Jurkat, Clone E6-1 (cell line): ENCODE results near the gene CDKL2. TPM values are rescaled to one million over a fixed set of nuclear protein-coding genes. Genes with fewer than 3 reads are reported as not detected.
"Not testable (repeated sequence)": the region's sequence is repeated elsewhere in the genome, so short reads cannot be mapped to it uniquely, and the experiment has no call there.

Experiments used
- DNase-seq: peaks from one replicate; pipeline ENCODE4 v3.0.0-alpha.2; 2011; ENCODE audit warnings: low read depth, low spot score
- H3K4me3 ChIP-seq: 2 replicates; pipeline ENCODE4 v1.5.1; 2011; ENCODE audit warnings: mild to moderate bottlenecking, low read length, control low read depth, moderate library complexity
- polyA plus RNA-seq: library from polyadenylated mRNA; unstranded; fragments of >200 nt; gene quantifications from one replicate; pipeline ENCODE4 v1.2.1, GENCODE V29; 2012; ENCODE audit warnings: missing spikeins; ENCODE audit not compliant: insufficient read length, insufficient read depth

Gene CDKL2
- polyA plus RNA-seq: not detected

DNA sequence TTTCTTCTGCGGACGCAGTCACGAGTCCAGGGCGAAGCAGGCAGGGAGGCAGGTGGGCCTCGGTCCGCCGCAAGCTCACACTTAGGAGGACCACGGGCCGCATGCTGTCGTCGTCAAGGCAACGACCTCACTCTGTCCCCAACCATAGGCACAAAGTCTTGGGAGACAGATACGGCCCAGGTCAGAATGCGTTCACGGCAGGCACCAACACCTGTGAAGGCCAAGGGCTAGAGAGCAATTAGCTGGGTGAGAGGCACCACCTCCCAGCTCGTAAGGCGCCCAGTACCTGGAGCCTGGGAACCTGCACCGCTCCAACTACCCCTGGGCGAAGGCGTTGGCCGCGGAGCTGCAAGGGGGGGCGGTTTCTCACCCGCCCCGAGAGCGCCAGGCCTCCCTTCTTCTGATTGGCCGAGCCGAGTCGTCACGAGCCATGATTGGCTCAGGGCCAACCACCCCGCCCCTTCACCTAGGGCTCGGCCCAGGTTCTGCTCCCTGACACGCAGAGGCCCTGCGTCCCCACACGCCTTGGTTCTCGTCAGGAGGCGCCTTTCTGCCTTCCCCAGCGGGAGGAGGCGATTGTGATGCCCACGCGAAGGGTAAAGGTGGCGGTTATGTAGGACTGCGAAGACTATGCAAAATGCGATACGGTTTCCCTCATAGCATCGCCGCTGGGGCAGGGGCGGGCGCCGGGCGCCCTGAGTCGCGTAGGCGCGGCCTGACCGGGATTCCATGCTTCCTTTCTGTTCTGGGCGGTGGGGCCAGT, at the start of gene CDKL2:
Gene CDKL2 (minus strand): TSS at position 355 of the 763 bp plus-strand sequence. CDS start 4,540 bp downstream, outside the sequence.
- no peak for DNase-seq
- H3K4me3 ChIP-seq: no peak within 1 kb of the TSS

DNA sequence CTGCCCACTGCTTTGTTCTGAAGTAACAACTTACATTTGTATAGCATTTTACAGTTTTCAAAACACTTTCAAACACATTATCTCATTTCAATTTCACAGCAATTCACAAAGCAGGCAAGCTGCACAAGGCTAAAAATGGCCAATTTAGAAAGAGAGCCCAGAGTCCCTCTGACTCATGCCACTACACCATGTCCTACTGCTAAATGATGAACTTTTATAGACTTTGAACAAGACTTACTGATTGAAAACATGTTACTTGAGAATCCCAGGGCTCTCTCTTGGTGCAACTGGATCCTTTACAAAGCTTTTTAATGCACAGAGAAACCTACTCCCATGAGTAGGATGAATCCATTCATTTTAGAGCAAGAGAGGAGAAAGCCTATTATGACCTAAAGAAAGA, 48.6 kb upstream of the CDKL2 start:
- DNase-seq: no peak
- H3K4me3 ChIP-seq: no peak overlapping the region

DNA sequence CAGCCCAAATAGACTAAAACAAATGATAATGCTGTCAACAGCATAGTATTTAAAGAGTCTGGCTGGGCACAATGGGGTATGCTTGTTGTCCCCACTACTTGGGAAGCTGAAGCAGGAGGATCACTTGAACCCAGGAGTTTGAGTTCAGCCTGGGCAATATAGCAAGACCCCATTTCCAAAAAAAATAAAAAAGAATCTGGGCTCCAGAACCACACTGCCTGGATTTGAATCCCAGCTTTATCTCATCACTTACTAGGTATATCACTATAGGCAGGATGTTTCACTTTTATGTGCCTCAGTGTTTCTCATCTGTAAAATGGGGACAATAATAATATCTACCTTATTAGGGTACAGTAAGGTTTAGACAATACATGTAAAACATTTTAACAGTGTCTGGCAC, 48.1 kb upstream of the CDKL2 start:
- no peak overlapping the region for H3K4me3 ChIP-seq
- DNase-seq: no peak

DNA sequence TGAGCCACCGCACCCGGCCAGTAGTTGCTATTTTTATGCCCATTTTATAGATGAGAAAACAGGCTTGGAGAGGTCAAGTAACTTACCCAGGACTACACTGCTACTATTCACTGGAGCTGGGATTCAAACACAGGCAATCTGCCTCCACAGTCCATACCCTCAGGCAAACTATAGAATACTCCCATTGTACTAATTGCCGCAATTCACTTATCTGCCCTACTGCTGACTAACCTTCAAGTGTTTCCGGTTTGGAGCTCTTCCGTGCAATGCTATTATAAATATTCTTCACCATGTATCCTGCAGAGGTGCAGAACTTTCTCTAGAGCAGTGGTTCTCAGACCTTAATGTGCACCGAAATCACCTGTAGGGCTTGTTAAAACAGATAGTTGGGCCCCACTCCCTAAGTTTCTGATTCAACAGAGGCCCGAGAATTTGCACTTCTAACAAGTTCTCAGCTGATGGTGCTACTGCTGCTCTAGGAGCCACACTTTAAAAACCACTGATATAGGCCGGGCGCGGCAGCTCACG, 44.7 kb upstream of the CDKL2 start:
- H3K4me3 ChIP-seq: no peak overlapping the region
- DNase-seq: no peak

DNA sequence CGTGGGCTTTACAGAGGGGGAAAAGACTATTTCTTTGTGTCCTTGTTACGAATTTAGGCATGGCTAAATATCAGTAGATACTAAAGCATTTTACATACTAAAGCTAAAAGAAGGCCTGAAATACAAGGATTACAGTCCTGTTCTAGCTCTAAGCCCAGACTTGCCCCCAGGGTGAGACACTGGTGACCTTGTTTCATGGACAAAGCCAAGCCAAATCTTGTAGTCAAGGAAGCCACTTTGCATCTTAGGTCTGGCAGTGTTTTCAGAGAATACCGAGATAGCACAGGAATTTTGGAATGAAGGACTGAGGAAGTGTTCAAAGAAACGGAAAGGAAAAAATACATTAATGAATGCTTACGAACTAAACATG, 43.6 kb upstream of the CDKL2 start:
- H3K4me3 ChIP-seq: peak overlapping the region; percentile 97
- DNase-seq: no peak

DNA sequence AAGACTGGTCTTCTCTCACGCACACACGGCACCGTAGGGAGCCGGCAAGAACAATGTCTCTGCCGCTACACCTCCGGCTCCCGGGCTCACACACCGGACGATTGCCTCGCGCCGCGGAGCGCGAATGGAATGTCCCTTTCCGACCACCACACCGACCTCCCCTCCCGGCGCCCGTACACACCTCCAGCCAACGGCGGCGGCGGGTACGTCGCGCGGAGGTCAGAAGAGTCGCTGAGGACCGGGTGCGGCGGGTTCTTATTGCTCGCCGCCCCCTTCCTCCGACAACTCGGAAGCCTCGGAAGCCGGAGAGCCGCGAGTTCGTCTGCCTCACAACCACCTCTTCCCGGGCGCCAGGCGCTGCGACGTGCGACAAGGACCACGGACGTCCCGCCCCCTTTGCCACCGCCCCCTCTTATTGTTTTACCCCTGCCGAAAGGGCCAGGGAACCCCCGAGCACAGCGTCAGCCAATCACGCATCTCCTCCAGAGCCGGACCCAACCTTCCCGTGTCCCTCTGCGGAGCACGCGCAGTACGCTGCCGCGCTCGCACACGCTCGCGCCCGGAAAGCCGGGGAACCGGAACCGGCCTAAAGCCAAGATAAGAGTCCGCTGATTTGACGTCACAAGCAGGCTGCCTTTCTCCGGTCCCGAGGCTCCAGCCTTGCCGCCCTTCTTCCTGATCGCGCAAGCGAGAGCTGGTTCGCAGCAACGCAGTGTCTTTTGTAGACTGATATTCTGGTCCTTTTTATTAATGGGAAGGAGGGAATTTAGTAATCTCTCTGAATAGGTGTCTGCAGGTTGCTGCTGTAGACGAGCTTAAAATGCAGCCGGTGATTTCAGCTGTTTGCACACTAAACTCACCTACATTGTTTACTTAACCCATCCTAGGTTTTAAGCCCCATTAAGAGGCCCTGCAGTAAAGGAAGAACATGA, 43.0 kb upstream of the CDKL2 start, which contains the start of gene G3BP2:
Gene G3BP2 (minus strand): TSS at position 385 of the 932 bp plus-strand sequence. CDS start 11,386 bp downstream, outside the sequence.
- peak; percentile 98 for DNase-seq
- H3K4me3 ChIP-seq: peak within 1 kb of the TSS; percentile 97

DNA sequence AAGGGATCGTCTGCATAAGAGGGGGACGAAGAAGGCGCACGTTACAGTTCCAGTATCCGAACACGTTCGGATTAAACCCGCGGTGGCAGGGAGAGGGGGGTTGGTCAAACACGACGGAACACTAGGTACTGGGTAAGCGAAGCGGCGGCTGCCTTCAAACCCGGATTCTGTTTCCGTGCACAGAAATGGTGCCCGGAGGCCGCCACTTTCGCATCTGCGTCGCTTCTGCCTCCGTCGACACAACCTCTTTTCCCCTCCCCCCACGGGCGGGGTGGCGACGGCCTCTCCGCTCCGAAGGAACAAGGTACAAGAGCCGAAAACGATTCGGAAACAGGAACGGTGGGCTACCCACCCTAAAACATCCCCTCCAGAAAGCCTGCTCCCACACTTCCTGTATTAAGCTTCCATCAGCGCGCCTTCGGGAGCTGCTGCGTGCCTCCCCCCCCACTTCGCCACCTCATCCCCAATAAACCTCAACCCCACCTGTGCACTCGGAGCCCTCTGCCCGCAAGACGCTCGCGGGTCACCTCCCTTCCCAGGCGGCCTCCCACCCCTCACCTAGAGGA, 42.2 kb upstream of the CDKL2 start:
- H3K4me3 ChIP-seq: peak overlapping the region; percentile 97
- peak; percentile 51 for DNase-seq

DNA sequence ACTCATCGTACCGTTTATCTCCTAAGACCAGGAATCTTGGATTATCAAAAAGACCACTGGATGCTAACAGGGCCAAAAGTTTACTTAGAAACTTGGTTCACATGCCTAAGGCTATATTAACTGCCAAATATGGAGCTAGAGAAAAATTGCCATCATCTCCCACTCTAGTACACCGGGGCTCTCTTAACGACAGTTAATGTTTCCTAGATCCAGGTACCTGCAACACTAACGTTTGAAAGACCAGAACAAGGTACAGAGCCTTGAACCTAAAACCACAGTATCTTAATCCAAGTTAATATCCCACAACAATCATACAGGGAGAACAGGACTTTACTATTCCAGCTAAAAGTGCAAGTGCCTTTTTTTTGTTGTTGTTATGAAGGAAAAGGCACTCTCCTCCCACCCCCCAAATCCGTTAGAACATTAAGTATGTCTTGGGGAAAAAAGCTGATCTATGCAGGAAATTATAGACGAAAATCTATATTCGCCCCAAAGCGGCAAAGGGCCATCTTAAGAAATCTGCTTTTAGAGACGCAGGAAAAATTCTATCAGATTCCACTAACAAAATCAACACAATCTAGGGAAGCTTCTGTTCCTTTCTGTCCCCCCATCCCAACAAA, 41.6 kb upstream of the CDKL2 start:
- DNase-seq: no peak
- H3K4me3 ChIP-seq: peak overlapping the region; percentile 97

DNA sequence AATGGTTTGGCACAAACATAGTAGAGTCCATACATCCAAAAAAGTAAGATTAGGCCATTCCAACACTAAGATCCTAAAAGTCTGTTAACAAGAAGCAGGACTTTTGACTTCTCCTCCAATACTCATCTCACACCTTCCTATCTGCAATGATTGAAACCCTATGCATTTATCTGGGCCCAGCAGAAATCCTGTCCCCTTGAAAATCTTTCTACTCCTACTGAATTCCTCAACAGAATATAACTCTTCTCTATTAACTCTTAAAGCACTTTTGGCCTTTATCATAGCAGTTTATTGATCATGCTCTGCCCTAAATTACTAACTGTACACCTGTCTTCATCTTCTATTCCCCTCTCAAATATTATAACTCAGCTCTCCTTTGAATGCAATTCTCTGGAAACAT, 38.3 kb upstream of the CDKL2 start:
- H3K4me3 ChIP-seq: no peak overlapping the region
- no peak for DNase-seq

DNA sequence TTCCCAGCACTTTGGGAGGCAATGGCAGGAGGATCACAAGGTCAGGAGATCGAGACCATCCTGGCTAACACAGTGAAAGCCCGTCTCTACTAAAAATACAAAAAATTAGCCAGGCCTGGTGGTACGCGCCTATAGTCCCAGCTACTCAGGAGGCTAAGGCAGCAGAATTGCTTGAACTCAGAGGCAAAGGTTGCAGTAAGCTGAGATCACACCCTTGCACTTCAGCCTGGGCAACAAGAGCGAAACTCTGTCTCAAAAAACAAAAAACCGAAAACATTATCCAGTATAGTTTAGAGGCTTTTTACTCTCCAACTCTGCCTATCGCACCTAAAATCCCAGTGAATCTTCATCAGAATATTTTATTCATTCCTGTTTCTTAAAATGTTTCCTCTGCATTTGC, 37.3 kb upstream of the CDKL2 start:
- not testable (repeated sequence) for DNase-seq, H3K4me3 ChIP-seq

DNA sequence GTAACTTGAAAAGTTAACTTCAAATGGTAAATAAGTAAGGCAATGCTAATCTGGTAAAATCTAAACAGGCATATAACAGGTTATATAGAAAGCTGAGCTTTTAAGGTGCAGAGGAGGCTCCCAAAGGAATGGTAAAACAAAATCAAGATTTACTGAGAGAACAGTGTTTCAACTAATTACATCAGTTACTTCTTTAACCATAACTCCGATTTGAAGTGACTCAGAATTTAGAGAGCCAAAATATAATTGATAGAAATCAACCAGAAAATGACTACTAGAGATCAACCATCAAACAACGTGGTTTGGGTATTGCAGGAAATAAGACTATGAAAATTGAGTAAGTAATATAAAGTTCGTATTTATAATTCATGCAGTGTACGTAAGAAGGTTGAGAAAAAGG, 36.0 kb upstream of the CDKL2 start:
- no peak overlapping the region for H3K4me3 ChIP-seq
- DNase-seq: no peak

DNA sequence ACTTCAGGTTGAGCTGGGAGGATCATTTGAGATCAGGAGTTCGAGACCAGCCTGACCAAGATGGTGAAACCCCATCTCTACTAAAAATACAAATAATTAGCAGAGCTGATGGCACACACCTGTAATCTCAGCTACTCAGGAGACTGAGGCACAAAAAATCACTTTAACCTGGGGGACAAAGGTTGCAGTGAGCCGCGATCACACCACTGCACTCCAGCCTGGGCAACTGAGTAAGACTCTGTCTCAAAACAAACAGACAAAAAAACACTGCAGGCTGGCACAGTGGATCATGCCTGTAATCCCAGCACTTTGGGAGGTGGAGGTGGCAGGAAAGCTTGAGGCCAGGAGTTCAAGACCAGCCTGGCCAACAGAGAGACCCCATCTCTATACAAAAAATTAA, 34.3 kb upstream of the CDKL2 start:
- H3K4me3 ChIP-seq, DNase-seq: not testable (repeated sequence)

DNA sequence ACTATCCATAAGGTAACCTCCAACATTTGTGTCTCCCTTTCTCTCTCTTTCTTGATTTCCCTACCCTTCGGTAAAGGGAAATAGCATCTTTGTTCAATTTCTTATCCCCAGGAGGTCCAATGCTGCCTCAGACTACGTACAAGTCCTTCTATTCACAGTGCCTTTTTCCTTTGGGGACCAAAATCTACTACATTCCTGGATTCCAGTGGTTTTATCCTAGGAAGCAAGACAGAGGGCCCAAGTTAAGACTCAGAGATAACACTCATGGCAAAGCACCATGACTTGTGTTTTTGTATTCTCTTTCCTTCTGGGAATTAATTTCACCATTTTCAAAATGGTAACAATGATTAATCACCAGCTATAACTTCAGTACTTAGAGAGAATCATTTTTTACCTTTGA, 32.3 kb upstream of the CDKL2 start:
- no peak overlapping the region for H3K4me3 ChIP-seq
- no peak for DNase-seq

DNA sequence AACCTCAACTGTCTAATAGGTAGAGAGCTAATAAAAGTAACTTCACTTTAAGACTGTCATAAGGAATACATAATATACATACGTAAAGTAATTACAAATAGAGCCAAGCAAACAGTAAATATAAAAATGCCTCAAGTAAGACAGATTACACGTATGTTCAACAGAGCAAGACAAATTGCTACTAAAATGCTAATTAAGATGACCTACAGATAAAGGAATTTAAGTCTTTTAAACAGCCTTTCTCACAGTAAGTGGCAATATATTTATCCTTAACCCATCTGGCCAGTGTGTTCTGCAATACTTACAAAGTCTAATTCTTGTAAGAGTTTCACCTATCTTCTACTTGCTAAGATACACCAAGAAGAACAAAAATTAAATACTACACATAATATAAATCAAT, 30.2 kb upstream of the CDKL2 start:
- H3K4me3 ChIP-seq: no peak overlapping the region
- DNase-seq: no peak

DNA sequence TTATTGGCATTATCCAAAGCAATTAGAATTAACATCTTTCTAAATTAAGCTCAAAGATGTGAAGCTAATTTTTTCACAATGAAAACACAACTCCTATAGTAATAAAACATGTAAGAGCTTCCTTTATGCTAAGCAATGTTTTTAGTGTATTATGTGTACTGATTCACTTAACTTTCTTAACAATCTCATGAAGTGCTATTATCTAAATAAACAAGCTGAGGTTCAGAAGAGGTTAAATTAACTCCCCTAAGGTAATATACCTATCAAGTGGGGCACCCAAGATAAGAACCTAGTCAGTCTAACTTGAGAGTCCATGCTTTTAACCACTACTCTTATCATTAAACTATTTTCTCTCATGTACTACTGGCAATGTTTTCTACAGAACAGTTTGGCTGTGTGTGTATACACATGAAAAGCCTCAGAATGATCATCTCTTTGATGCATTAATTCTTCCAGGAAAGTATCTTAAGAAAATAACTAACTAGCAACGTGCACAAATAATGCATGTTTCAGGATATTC, 29.2 kb upstream of the CDKL2 start:
- DNase-seq: no peak
- no peak overlapping the region for H3K4me3 ChIP-seq

DNA sequence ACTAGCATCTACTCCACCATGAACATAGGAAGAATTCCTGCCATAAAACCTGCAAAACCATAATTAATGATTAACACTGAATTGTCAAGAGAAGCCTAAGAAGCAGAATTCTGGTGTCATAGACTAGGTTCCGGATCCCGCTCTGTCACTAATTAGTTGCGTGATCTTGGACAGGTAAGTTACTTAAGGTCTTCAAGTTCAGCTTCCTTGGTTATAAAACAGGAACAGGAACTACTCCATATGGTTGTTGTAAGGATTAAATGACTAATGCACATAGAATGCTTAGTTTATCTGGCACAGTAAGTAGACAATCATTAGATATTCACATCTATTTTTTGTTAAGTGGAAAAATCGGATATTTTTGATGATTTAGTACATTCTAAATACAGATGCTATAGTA, 28.5 kb upstream of the CDKL2 start:
- no peak overlapping the region for H3K4me3 ChIP-seq
- DNase-seq: no peak

DNA sequence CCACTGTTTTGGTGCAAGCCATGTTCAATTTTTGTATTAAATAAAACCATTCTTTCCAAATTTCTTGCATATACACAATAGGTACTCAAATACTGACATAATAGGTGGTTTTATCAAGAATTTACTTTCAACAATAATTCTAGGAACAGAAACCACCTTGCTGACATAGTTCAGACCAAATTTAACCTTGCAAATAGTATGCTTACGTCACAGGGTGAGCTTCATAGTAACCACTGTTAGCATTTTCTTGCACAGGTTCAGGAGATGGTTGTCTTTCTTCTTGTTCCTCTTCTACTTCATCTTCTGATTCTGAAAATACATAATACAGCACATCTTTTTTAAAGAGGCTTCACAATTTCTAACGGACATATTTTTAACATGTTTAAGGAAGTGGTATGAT, 25.2 kb upstream of the CDKL2 start:
- no peak overlapping the region for H3K4me3 ChIP-seq
- no peak for DNase-seq

DNA sequence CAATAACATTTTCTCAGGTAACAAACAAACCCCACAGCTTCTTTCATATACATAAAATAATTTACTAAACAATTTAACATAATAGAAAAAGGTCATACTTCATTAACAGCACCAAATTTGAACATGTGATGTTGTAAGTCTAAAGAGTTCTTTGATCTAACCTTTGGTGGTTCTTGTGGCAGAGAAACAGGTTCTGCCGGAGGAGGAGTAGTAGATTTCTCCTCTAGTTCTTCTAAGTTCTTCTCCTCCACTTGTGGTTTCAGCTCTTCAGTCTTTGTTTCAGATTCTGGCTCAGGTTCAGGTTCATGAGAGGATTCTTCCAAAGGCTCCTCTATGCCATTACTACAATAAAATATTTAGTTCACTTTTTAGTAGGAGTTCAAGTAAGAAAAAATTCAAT, 24.6 kb upstream of the CDKL2 start:
- no peak overlapping the region for H3K4me3 ChIP-seq
- peak; percentile 62 for DNase-seq
